Astrocyte (in vitro differentiated cells and primary cell): Measurements from ENCODE around the gene CACHD1. TPM values are rescaled to one million over a fixed set of nuclear protein-coding genes. Genes with fewer than 3 reads are reported as not detected.

Source experiments
- DNase-seq: peaks from one replicate; pipeline ENCODE4 v3.0.0-alpha.2; 2010; ENCODE audit warnings: low read depth
- FAIRE-seq: peaks from 2 replicates; lab custom pipeline; 2011; peaks lifted over from hg19 to GRCh38; lab: Jason Lieb, UNC
- H2AFZ ChIP-seq: 2 replicates; pipeline ENCODE4 v1.6.0; 2012; ENCODE audit warnings: low read depth, low read length, inconsistent platforms
- H3K27ac ChIP-seq: 2 replicates; pipeline ENCODE4 v1.5.1; 2011; ENCODE audit warnings: low read depth, low read length, inconsistent platforms
- H3K27me3 ChIP-seq: 2 replicates; pipeline ENCODE4 v1.6.0; 2011; ENCODE audit warnings: low read length, inconsistent platforms; ENCODE audit not compliant: insufficient read depth
- H3K36me3 ChIP-seq: 2 replicates; pipeline ENCODE4 v1.5.1; 2011; ENCODE audit warnings: low read length, inconsistent platforms; ENCODE audit not compliant: insufficient read depth
- H3K4me1 ChIP-seq: 2 replicates; pipeline ENCODE4 v1.5.1; 2011; ENCODE audit warnings: low read length, inconsistent platforms; ENCODE audit not compliant: insufficient read depth
- H3K4me2 ChIP-seq: 2 replicates; pipeline ENCODE4 v1.6.0; 2012; ENCODE audit warnings: low read length, inconsistent platforms
- H3K4me3 ChIP-seq: 2 replicates; pipeline ENCODE4 v1.5.1; 2011; ENCODE audit warnings: low read depth, mild to moderate bottlenecking, low read length, inconsistent platforms; ENCODE audit not compliant: insufficient read depth
- H3K79me2 ChIP-seq: 2 replicates; pipeline ENCODE4 v1.6.0; 2012; ENCODE audit warnings: mild to moderate bottlenecking, low read length, inconsistent platforms; ENCODE audit not compliant: insufficient read depth
- H3K9ac ChIP-seq: 2 replicates; pipeline ENCODE4 v1.6.0; 2012; ENCODE audit warnings: mild to moderate bottlenecking, low read length, inconsistent platforms
- H3K9me3 ChIP-seq: 2 replicates; pipeline ENCODE4 v1.5.1; 2012; ENCODE audit warnings: low read depth, mild to moderate bottlenecking, low read length, inconsistent platforms; ENCODE audit not compliant: insufficient read depth
- H4K20me1 ChIP-seq: 2 replicates; pipeline ENCODE4 v1.6.0; 2012; ENCODE audit warnings: low read length, inconsistent platforms; ENCODE audit not compliant: insufficient read depth
- H3K27ac Mint-ChIP-seq: one replicate; pipeline ENCODE4 v1.8.0; 2021; ENCODE audit warnings: mild to moderate bottlenecking, mixed read lengths; ENCODE audit not compliant: unreplicated experiment
- H3K27me3 Mint-ChIP-seq: one replicate; pipeline ENCODE4 v1.8.0; 2021; ENCODE audit warnings: low read depth, mixed read lengths; ENCODE audit not compliant: unreplicated experiment
- H3K36me3 Mint-ChIP-seq: one replicate; pipeline ENCODE4 v1.8.0; 2021; ENCODE audit warnings: low read depth, mixed read lengths; ENCODE audit not compliant: unreplicated experiment
- H3K4me1 Mint-ChIP-seq: one replicate; pipeline ENCODE4 v1.8.0; 2021; ENCODE audit warnings: low read depth, mixed read lengths; ENCODE audit not compliant: unreplicated experiment
- H3K4me3 Mint-ChIP-seq: one replicate; pipeline ENCODE4 v1.8.0; 2021; ENCODE audit warnings: mild to moderate bottlenecking, moderate library complexity, mixed read lengths; ENCODE audit not compliant: unreplicated experiment
- H3K9me3 Mint-ChIP-seq: one replicate; pipeline ENCODE4 v1.8.0; 2021; ENCODE audit warnings: mild to moderate bottlenecking, mixed read lengths; ENCODE audit not compliant: unreplicated experiment
- EZH2 ChIP-seq: IDR thresholded peaks from 2 replicates; pipeline ENCODE4 v1.6.1; 2012; ENCODE audit warnings: mild to moderate bottlenecking, low read length, inconsistent platforms; ENCODE audit not compliant: insufficient read depth
- total RNA-seq: library from RNA; stranded (reverse); gene quantifications from 2 replicates; pipeline ENCODE4 v1.2.1, GENCODE V29; 2021
- TF ChIP-seq, protein P1 (sequence below): IDR thresholded peaks from 2 replicates; pipeline ENCODE4 v1.5.1; 2011; ENCODE audit warnings: low read depth, mild to moderate bottlenecking, inconsistent platforms, low read length, moderate library complexity; ENCODE audit not compliant: insufficient read depth

Gene CACHD1
- total RNA-seq, 1 donor from 2014 or later, result 21.2 TPM

DNA sequence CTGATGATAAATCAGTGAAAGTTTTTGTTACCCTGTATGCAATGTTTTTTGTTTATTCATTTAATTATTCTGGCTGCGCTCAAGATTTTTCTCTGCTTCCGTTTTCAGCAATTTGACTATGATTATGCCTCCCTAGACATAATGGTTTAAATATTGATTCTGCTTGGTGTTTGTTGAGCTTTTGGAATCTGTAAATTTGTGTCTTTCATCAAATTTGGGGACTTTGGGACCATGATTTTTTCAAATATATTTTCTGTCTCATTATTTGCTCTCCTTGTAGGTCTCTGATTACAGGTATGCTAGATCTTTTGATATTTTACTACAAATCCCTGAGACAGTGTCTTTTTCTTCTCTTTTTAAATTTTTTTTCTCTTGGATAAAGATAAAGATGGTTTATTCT lies 92.1 kb downstream of the CACHD1 start:
- DNase-seq (no peak), FAIRE-seq (no peak)
- Mint-ChIP-seq H3K9me3 (peaks cover 7% of the 10 kb centered on the region), H3K4me1 (no peaks in the 10 kb centered on the region), H3K27me3 (no peaks in the 10 kb centered on the region), H3K36me3 (peaks cover 21% of the 10 kb centered on the region), H3K4me3 (no peak overlapping the region), H3K27ac (no peak overlapping the region)
- H3K27me3 ChIP-seq, result no peaks in the 10 kb centered on the region
- no peaks in the 10 kb centered on the region for H4K20me1 ChIP-seq
- H3K36me3 ChIP-seq, result peaks cover 2% of the 10 kb centered on the region
- H3K4me2 ChIP-seq, result no peak overlapping the region
- H3K4me1 ChIP-seq, result no peaks in the 10 kb centered on the region
- no peak overlapping the region for H2AFZ ChIP-seq
- no peak overlapping the region for H3K9ac ChIP-seq
- no peaks in the 10 kb centered on the region for H3K9me3 ChIP-seq
- no peaks in the 10 kb centered on the region for H3K79me2 ChIP-seq
- no peak overlapping the region for H3K27ac ChIP-seq
- H3K4me3 ChIP-seq, result no peak overlapping the region
- no peak for TF ChIP-seq EZH2
- TF ChIP-seq, protein P1, sequence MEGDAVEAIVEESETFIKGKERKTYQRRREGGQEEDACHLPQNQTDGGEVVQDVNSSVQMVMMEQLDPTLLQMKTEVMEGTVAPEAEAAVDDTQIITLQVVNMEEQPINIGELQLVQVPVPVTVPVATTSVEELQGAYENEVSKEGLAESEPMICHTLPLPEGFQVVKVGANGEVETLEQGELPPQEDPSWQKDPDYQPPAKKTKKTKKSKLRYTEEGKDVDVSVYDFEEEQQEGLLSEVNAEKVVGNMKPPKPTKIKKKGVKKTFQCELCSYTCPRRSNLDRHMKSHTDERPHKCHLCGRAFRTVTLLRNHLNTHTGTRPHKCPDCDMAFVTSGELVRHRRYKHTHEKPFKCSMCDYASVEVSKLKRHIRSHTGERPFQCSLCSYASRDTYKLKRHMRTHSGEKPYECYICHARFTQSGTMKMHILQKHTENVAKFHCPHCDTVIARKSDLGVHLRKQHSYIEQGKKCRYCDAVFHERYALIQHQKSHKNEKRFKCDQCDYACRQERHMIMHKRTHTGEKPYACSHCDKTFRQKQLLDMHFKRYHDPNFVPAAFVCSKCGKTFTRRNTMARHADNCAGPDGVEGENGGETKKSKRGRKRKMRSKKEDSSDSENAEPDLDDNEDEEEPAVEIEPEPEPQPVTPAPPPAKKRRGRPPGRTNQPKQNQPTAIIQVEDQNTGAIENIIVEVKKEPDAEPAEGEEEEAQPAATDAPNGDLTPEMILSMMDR, result no peak

DNA sequence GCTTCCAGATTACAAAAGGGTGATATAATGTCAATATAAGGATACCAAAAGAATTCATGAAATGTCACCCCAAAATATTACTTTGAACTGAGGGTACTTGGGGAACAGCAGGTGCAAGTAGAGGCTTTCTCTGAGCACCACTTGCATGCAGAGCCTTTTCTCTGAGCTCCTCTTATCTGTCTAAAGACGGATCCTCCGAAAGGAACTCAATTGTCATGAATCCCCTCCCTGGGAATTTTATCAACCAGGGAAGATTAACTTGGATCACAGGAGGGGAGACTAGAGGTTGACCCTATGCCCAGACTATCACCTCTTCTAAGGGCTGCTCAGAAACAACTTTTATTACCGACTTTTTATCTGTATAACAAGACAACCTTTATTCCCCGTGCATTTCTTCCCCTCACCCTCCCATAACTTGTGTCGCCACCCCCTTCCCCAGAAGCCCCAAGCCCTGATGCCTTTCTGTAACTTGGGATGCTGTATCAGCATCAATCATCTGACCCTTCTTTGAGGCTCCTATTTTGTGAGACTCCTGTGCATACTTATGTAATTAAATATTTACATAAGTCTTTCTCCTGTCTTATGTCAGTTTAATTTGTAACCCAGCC lies 94.1 kb downstream of the CACHD1 start:
- Histone ChIP-seq H2AFZ (no peak overlapping the region), H3K27me3 (no peaks in the 10 kb centered on the region), H3K4me3 (no peak overlapping the region), H3K9ac (no peak overlapping the region), H3K27ac (no peak overlapping the region), H3K79me2 (no peaks in the 10 kb centered on the region), H3K4me2 (no peak overlapping the region), H3K36me3 (peaks cover 2% of the 10 kb centered on the region), H3K4me1 (no peaks in the 10 kb centered on the region), H3K9me3 (no peaks in the 10 kb centered on the region), H4K20me1 (no peaks in the 10 kb centered on the region)
- TF ChIP-seq, protein P1, result no peak
- no peak for TF ChIP-seq EZH2
- FAIRE-seq (no peak), DNase-seq (no peak)
- H3K9me3 Mint-ChIP-seq, result peaks cover 2% of the 10 kb centered on the region
- H3K4me3 Mint-ChIP-seq, result no peak overlapping the region
- H3K27ac Mint-ChIP-seq, result no peak overlapping the region
- peaks cover 7% of the 10 kb centered on the region for H3K36me3 Mint-ChIP-seq
- peaks cover 2% of the 10 kb centered on the region for H3K4me1 Mint-ChIP-seq
- no peaks in the 10 kb centered on the region for H3K27me3 Mint-ChIP-seq

DNA sequence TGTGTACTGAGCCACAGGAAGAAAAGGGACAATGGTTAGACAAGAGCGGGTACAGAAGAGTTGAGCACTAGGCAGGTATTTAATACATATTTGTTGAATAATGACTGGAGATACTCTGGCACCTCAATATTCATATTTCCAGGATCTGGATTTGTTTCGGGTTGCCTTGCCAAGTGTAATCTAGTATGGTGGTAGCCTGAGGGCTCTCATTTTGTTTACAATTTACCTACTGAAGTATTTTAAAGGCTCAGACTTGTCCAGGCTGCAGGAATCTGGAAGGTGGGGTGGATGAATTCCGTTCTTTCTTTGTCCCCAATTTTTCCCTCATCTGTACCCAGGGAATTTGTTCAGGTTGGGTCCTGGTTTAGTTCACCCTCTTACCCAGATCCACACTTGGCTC lies 95.0 kb downstream of the CACHD1 start:
- Mint-ChIP-seq H3K27ac (no peak overlapping the region), H3K4me1 (peaks cover 9% of the 10 kb centered on the region), H3K4me3 (no peak overlapping the region), H3K27me3 (no peaks in the 10 kb centered on the region), H3K36me3 (no peaks in the 10 kb centered on the region), H3K9me3 (peaks cover 2% of the 10 kb centered on the region)
- H3K79me2 ChIP-seq, result no peaks in the 10 kb centered on the region
- no peak overlapping the region for H3K9ac ChIP-seq
- H2AFZ ChIP-seq, result no peak overlapping the region
- no peaks in the 10 kb centered on the region for H3K36me3 ChIP-seq
- H3K27ac ChIP-seq, result no peak overlapping the region
- no peak for TF ChIP-seq EZH2
- TF ChIP-seq, protein P1, result no peak
- DNase-seq, result no peak
- H3K4me1 ChIP-seq, result no peaks in the 10 kb centered on the region
- FAIRE-seq, result no peak
- H3K9me3 ChIP-seq, result no peaks in the 10 kb centered on the region
- H3K4me3 ChIP-seq, result no peak overlapping the region
- H4K20me1 ChIP-seq, result no peaks in the 10 kb centered on the region
- no peak overlapping the region for H3K4me2 ChIP-seq
- no peaks in the 10 kb centered on the region for H3K27me3 ChIP-seq
